Activated naive CD8-positive, alpha-beta T cell treated with anti-CD3 and anti-CD28 coated beads, Interleukin-2, amount 10 ng/mL, durations not matched to agents 7 days and 5 days (primary cell): Measurements from ENCODE around the gene MRGPRD. TPM values are rescaled to one million over a fixed set of nuclear protein-coding genes. Genes with fewer than 3 reads are reported as not detected.
"Not testable (repeated sequence)": the region's sequence is repeated elsewhere in the genome, so short reads cannot be mapped to it uniquely, and the experiment has no call there.

Experiments
- ATAC-seq: fragments of 150-1000 bp; cut with Tn5 transposase; one replicate; pipeline ENCODE4 v1.10.0; 2021; ENCODE audit warnings: low read depth, moderate library complexity
- POLR2A ChIA-PET: fragments of 350-600 bp; sonication (Branson Sonifier 250); formaldehyde crosslinking; loops from one replicate; lab custom pipeline; 2021; ENCODE audit warnings: antibody characterized with exemption; lab: Charles Lee
- DNase-seq: peaks from one replicate; pipeline ENCODE4 v3.0.0; 2021
- H3K27ac Mint-ChIP-seq: one replicate; pipeline ENCODE4 v1.8.0; 2022; ENCODE audit warnings: mild to moderate bottlenecking, mixed read lengths
- H3K27me3 Mint-ChIP-seq: one replicate; pipeline ENCODE4 v1.8.0; 2022; ENCODE audit warnings: mild to moderate bottlenecking, moderate library complexity, mixed read lengths
- H3K36me3 Mint-ChIP-seq: one replicate; pipeline ENCODE4 v1.8.0; 2021; ENCODE audit warnings: mild to moderate bottlenecking, mixed read lengths
- H3K4me1 Mint-ChIP-seq: one replicate; pipeline ENCODE4 v1.8.0; 2021; ENCODE audit warnings: mixed read lengths
- H3K4me3 Mint-ChIP-seq: one replicate; pipeline ENCODE4 v1.8.0; 2022; ENCODE audit warnings: mild to moderate bottlenecking, moderate library complexity, mixed read lengths
- H3K9me3 Mint-ChIP-seq: one replicate; pipeline ENCODE4 v1.8.0; 2021; ENCODE audit warnings: mixed read lengths
- total RNA-seq, 2 experiments: library from RNA; stranded (reverse); gene quantifications; one replicate each; pipeline ENCODE4 v1.2.3, GENCODE V29; 2021

Gene MRGPRD
- total RNA-seq, 2 experiments from 2014 or later: not detected

DNA sequence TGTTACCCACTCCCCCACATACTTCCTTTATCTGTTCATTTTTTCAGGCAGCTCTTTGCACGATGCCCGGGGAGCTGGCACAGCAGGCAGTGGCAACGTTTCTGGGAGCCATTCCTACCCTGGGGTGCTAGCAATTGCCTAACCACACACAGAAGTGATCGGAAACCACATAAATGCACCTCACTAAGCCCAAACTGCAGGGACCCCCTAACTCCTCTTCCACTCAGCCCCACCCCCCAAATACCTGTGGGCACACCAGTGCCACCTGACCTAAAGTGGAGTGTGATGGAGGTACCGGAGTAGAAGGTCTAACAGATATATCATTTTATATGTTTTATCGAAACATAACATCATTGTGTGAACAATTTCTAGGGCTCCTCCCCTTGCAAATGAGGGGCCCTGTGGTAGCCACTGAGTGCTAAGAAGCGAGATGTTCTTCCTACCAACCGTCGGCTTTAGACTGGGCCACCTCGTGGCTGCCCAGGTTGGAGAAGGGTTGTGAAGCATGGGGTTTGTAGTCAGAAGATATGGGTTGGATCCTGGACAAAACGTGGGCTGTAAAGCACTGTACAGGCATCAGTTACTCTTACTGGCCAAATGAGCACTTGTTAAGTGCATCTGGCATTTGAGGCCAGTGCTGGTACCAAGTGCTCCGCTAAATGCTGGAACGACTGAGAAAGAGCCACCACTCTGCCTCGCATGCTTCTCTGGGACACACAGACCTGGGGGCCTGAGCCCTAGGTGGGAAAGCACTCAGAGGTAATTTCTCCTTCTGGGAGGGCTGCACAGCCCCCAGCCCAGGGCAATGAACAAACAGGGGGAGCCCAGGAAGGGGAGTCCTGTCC lies 2.8 kb downstream of the MRGPRD start:
- peaks cover 3% of the 10 kb centered on the region for H3K4me1 Mint-ChIP-seq
- DNase-seq (peak; percentile 15), ATAC-seq (no peak)
- no peak overlapping the region for H3K4me3 Mint-ChIP-seq
- no peak overlapping the region for H3K27ac Mint-ChIP-seq
- H3K27me3 Mint-ChIP-seq: peaks cover 7% of the 10 kb centered on the region
- H3K9me3 Mint-ChIP-seq: no peaks in the 10 kb centered on the region
- POLR2A ChIA-PET: no interaction called here
- no peaks in the 10 kb centered on the region for H3K36me3 Mint-ChIP-seq

DNA sequence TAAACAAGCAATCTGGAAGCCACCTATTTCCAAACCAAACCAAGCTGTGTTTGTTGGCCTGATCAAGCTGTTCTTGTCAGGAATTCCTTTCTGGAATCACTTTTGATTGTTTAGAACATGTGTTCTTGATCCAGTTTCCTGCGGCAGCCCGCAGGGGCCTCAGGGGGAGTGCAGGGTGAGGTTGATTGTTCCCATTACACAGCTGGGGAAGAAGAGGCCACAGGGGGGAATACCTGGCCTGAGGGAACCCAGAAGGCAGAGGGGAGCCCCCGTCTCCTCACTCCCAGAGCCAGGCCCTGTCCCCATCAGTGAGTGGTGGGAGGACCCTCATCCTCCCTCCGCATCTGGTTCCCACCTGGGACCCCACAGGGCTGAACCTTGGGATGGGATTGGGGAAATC lies 4.2 kb downstream of the MRGPRD start:
- Mint-ChIP-seq H3K4me3 (no peak overlapping the region), H3K36me3 (no peaks in the 10 kb centered on the region), H3K27me3 (no peaks in the 10 kb centered on the region), H3K4me1 (peaks cover 3% of the 10 kb centered on the region), H3K9me3 (no peaks in the 10 kb centered on the region), H3K27ac (no peak overlapping the region)
- DNase-seq: peak; percentile 4
- POLR2A ChIA-PET: no interaction called here
- no peak for ATAC-seq

DNA sequence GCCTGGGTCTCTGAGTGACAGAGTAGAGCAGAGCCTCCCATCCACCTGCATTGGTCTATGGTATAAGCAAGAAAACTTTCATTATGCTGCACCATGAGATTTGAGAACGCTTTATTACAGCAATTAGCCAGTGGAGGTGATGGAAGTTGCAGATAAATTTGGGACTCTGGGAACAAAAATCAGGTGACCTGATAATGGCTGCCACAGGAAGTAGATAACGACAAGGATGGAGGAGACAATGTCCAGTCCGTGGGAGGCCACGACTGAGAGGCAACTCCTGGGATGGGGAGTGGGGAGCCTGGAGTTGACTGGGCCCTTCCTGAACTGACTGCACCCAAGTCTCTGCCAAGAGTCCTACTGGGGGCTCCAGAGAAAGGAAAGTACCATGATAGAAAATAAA lies 4.7 kb downstream of the MRGPRD start:
- ATAC-seq (no peak), DNase-seq (no peak)
- H3K36me3 Mint-ChIP-seq: no peaks in the 10 kb centered on the region
- H3K27me3 Mint-ChIP-seq: no peaks in the 10 kb centered on the region
- no peak overlapping the region for H3K27ac Mint-ChIP-seq
- POLR2A ChIA-PET: no interaction called here
- peaks cover 3% of the 10 kb centered on the region for H3K4me1 Mint-ChIP-seq
- no peak overlapping the region for H3K4me3 Mint-ChIP-seq
- H3K9me3 Mint-ChIP-seq: no peaks in the 10 kb centered on the region

DNA sequence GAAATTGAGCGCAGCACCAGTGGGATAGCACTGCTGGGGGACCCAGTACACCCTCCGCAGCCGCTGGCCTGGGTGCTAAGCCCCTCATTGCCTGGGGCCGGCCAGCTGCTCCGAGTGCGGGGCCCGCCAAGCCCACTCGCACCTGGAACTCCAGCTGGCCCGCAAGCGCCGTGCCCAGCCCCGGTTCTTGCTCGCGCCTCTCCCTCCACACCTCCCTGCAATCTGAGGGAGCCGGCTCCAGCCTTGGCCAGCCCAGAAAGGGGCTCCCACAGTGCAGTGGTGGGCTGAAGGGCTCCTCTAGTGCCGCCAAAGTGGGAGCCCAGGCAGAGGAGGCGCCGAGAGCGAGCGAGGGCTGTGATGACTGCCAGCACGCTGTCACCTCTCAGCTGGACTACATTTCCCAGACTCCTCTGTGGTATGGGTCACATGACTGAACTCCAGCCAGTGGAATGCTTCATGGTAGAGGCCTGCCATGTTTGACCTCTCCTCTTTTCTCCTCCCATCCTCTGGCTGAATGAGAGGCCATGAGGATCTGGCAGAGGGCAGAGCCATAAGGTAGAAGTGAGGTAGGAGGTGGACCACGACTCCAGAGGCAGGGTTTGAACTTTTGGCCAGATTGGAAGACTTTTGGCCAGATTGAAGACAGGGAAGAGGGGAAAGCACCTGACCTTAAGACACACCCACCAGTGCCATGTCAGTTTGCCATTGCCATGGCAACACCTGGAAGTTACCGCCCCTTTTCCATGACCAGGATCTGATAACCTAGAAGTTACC lies 6.2 kb downstream of the MRGPRD start:
- H3K9me3 Mint-ChIP-seq: no peaks in the 10 kb centered on the region
- DNase-seq (peak; percentile 21), ATAC-seq (peak; percentile 67)
- peaks cover 3% of the 10 kb centered on the region for H3K27me3 Mint-ChIP-seq
- H3K4me1 Mint-ChIP-seq: peaks cover 3% of the 10 kb centered on the region
- H3K36me3 Mint-ChIP-seq: no peaks in the 10 kb centered on the region
- POLR2A ChIA-PET: no interaction called here
- no peak overlapping the region for H3K4me3 Mint-ChIP-seq
- peak overlapping the region; percentile 75 for H3K27ac Mint-ChIP-seq

DNA sequence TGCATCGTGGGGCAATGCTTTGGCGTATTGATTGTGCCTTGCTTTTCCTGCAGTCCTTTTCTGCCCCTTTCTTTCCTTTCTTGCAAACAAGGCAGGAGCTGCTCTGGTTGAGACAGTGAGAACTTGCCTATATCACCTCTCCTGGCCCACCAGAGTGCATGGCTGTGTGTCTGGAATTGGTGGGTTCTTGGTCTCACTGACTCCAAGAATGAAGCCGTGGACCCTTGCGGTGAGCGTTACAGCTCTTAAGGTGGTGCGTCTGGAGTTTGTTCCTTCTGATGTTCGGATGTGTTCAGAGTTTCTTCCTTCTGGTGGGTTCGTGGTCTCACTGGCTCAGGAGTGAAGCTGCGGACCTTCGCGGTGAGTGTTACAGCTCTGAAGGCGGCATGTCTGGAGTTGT lies 7.1 kb downstream of the MRGPRD start:
- ATAC-seq, H3K9me3 Mint-ChIP-seq, H3K27ac Mint-ChIP-seq, H3K36me3 Mint-ChIP-seq, H3K4me1 Mint-ChIP-seq, DNase-seq, H3K4me3 Mint-ChIP-seq, H3K27me3 Mint-ChIP-seq, POLR2A ChIA-PET: not testable (repeated sequence)

DNA sequence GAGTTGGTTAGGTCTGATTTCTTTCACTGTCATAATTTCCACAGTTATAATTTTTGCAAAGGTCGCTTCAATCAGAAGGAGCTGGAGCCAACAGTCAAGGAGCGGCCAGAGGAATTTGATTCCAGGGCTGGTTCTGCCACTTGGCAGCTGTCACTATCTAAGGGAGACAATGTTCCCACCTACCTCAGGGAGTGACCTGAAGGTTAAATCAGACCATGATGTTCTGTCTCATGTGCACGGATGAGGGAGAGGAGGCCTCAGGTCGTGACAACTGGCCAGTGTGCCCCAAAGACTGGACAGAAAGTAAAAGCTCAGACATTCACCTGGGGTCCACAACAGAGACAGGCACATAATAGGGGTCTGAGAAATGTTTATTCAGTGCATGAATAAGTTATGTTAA lies 7.6 kb downstream of the MRGPRD start:
- H3K36me3 Mint-ChIP-seq: no peaks in the 10 kb centered on the region
- DNase-seq (no peak), ATAC-seq (no peak)
- H3K4me1 Mint-ChIP-seq: peaks cover 3% of the 10 kb centered on the region
- no peak overlapping the region for H3K4me3 Mint-ChIP-seq
- H3K27me3 Mint-ChIP-seq: peaks cover 3% of the 10 kb centered on the region
- POLR2A ChIA-PET: no interaction called here
- no peaks in the 10 kb centered on the region for H3K9me3 Mint-ChIP-seq
- no peak overlapping the region for H3K27ac Mint-ChIP-seq

DNA sequence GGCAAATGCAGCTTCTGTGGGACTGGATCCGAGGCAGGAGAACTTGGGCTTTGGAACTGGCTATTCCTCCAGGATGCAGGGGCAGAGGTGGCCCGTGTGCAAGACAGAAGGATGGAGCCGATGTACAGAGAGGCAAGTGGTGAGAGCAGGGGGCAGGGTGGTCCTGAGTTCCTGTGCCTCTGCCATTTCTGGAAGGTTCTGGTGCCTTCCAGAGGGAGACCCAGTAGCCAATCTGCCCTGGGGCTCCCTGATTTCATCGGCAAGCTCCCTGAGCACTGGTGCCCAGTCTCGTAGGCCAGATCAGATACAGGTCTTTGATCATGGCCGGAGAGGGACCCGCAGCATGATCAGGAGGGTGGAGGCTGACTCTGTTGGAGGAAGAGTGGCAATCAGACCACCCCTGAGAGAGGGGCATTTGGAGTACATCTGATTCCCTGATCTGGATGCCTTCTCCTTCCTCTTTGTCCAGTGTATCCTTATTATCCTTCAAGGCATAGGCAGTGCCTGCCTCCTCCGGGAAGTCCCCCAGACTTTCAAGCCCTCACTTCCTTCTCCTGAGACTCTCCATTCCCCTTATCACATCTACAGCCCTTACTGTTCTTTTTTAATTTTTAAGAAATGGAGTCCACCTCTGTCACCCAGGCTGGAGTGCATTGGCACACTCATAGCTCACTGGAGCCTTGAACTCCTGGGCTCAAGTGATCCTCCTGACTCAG lies 9.7 kb downstream of the MRGPRD start:
- DNase-seq (no peak), ATAC-seq (no peak)
- Mint-ChIP-seq H3K27ac (no peak overlapping the region), H3K36me3 (no peaks in the 10 kb centered on the region), H3K9me3 (no peaks in the 10 kb centered on the region), H3K27me3 (peaks cover 3% of the 10 kb centered on the region), H3K4me1 (peaks cover 3% of the 10 kb centered on the region), H3K4me3 (no peak overlapping the region)
- POLR2A ChIA-PET: no interaction called here

DNA sequence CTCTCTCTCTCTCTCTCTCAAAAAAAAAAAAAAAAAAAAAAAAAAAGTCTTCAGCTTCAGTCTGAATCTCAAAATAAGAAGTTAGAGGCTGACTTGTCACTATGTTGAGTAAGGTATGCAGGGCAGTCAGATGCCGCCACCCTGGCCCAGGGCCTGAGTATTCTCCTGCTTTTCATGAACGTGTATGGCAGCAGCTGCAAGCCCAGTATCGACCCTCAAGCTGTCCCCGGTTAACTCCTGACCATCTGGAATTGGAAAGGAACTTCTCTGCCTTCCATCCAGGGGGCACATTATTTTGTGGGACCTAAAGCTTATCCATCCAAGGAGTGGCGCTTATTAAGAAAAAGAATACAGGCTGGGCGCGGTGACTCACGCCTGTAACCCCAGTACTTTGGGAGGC lies 11.4 kb downstream of the MRGPRD start:
- ATAC-seq: no peak
- H3K27me3 Mint-ChIP-seq: peaks cover 3% of the 10 kb centered on the region
- H3K4me1 Mint-ChIP-seq: peaks cover 1% of the 10 kb centered on the region
- H3K36me3 Mint-ChIP-seq: no peaks in the 10 kb centered on the region
- POLR2A ChIA-PET: interaction anchor here (0.7 kb wide), 1 partner anchor 142 kb away, joined by 3 read pairs; no protein-coding TSS in a partner anchor
- H3K4me3 Mint-ChIP-seq: no peak overlapping the region
- DNase-seq: no peak
- no peak overlapping the region for H3K27ac Mint-ChIP-seq
- H3K9me3 Mint-ChIP-seq: no peaks in the 10 kb centered on the region

DNA sequence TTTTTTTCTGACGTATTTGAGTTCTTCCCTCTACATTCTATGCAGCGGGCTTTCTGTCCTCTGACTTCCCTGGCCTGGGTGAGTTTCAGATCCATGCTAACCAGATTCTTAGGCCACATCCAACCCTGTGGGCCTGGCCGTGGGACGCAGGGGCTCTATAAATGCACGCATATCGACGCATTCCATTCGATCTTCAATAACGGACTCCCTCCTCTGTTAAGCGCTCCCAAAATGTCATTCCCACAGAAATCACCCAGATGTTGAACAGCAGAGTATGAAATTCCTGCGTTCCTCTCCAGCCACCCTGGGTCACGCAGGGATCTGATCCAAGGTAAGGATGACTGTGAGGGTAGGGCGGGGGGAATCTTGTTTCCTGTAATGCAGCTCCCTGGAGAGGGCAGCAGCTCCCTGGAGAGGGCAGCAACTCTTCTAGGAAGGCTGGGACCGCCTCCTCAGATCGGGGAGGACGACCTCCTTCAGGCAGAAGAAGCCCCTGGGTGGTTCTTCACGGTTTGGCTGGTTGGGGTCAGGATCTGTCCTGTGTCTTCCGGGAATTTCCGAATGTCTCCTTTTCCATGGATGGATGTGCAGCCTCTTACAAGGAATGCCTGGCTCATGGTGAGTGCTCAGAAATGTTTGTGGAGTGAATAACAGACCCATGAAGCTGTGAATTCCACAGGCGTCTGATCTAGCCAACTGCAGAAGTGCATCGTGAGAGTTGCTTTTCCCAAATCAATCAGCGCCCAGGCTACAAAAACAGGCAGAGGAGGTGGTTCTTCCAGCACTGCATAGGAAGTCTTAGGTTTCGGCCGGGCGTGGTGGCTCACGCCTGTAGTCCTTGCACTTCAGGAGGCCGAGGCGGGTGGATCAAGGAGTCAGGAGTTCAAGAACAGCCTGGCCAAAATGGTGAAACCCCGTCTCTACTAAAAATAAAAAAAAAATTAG lies 12.2 kb downstream of the MRGPRD start:
- ATAC-seq (no peak), DNase-seq (no peak)
- Mint-ChIP-seq H3K36me3 (no peaks in the 10 kb centered on the region), H3K27ac (no peak overlapping the region), H3K9me3 (no peaks in the 10 kb centered on the region), H3K4me3 (no peak overlapping the region), H3K4me1 (peaks cover 3% of the 10 kb centered on the region), H3K27me3 (peaks cover 3% of the 10 kb centered on the region)
- POLR2A ChIA-PET: no interaction called here

DNA sequence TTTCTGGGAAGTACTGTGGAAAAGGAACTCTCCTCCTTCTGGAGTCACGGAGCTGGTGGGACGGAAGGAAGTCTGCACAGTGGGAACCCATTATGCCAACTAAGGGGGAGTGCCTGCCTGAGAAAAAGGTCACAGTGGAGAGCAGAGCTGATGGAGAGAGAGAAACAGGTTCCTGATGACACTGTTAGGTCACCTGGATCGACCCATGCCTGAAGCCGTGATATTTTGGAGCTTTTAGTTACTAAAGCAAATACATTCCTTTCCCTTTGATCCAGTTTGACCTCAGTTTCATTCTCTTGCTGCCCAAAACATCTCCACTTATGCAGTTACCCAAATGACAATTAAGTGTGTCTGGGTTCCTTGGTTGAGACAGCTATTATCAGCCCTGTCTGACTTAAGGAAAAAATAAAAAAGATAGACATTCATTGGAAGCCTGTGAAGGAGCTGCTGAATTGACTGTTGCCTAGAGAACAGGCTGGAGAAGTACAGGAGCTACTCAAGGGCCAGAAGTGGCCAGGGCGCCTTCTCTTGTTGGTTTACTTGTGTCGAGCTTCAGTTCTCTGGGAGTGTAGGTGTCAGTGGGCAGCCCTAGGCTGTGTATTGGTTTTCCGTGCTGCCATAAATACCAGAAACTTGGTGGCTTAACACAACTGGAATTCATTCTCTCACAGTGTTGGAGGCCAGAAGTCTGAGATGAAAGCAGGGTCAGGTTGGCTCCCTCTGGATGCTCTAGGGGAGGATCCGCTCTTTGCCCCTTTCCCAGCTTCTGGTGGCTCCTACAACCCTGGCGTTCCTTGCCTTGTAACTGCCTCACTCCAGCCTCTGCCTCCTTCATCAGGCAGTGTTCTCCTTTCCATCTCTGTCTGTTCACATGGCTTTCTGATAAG lies 13.6 kb downstream of the MRGPRD start:
- Mint-ChIP-seq H3K9me3 (no peaks in the 10 kb centered on the region), H3K36me3 (peaks cover 2% of the 10 kb centered on the region), H3K27ac (no peak overlapping the region), H3K4me1 (peaks cover 8% of the 10 kb centered on the region), H3K4me3 (no peak overlapping the region), H3K27me3 (peaks cover 3% of the 10 kb centered on the region)
- POLR2A ChIA-PET: no interaction called here
- no peak for DNase-seq
- ATAC-seq: no peak

DNA sequence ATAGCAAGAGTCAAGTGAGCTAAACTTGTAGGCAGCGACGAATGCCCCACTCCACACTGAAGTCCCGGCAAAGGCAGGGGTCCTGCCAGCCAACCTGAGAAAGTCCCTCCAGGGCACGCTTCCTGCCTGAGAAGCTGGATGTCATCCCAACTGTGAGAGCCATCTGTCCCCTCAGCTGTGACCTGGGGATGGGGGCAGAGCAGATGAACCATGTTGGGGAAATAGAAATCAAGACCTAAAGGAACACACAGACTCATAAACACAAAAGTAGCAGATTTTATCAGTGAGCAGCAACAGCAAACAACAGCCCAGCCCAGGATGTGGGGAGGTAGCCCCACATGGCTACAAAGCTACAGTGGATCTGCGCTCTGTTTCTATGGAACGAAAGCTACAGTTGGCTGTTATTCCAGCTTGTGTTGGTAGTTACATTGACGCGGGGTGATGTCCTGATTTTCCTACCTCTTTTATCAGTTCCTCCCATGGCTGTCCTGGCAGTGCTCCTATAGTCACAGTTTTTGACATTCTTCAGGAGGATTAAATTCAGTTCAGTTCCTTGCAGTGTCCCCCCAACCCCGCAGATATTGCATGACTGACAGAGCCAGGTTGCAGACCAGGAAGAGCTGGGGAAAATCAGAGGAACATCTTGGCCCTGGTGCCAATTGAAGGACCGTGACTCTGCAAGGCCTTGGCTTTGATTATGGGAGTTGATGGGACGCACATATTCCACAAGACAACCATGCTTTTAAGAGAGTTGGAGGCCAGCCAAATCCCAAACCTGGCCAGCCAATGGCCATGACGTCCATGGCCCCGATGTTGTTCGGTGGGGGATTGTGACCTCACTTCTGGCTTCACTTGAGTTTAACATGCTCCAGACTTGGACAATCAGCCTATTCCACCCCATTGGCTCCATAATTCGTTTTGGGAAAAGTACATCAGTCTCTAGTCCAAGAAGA lies 14.6 kb downstream of the MRGPRD start:
- POLR2A ChIA-PET: no interaction called here
- Mint-ChIP-seq H3K27me3 (peaks cover 3% of the 10 kb centered on the region), H3K27ac (no peak overlapping the region), H3K4me1 (peaks cover 8% of the 10 kb centered on the region), H3K9me3 (no peaks in the 10 kb centered on the region), H3K4me3 (no peak overlapping the region), H3K36me3 (peaks cover 3% of the 10 kb centered on the region)
- DNase-seq: no peak
- no peak for ATAC-seq
